Right ventricle myocardium inferior (tissue), 1 donor: ENCODE results near the gene UMODL1. TPM values are rescaled to one million over a fixed set of nuclear protein-coding genes. Genes with fewer than 3 reads are reported as not detected.
"Not testable (repeated sequence)": the region's sequence is repeated elsewhere in the genome, so short reads cannot be mapped to it uniquely, and the experiment has no call there.

Experiments used
- ATAC-seq: fragments of 200-7000 bp; cut with Tn5 transposase; one replicate; pipeline ENCODE4 v1.9.1; 2020; ENCODE audit warnings: mild to moderate bottlenecking, moderate library complexity
- DNase-seq: peaks from one replicate; pipeline ENCODE4 v3.0.0; 2021; ENCODE audit errors: missing footprints
- intact Hi-C: fragments of 100-400 bp; cut with DNase I; formaldehyde crosslinking; loops from one replicate; pipeline ENCODE4 v1.11.0; 2022
- total RNA-seq: library from RNA; stranded (reverse); fragmentation: NEBNext Ultra II Directional; extraction: Animal tissue kit (Norgen Biotek cat#: 25700); gene quantifications from one replicate; pipeline ENCODE4 v1.2.1, GENCODE V29; 2021
- donor health status: DM: no; HTN: yes; CAD: no; lungs with severe emphysema.

Gene UMODL1
- total RNA-seq, 1 donor from 2014 or later, result not detected

DNA sequence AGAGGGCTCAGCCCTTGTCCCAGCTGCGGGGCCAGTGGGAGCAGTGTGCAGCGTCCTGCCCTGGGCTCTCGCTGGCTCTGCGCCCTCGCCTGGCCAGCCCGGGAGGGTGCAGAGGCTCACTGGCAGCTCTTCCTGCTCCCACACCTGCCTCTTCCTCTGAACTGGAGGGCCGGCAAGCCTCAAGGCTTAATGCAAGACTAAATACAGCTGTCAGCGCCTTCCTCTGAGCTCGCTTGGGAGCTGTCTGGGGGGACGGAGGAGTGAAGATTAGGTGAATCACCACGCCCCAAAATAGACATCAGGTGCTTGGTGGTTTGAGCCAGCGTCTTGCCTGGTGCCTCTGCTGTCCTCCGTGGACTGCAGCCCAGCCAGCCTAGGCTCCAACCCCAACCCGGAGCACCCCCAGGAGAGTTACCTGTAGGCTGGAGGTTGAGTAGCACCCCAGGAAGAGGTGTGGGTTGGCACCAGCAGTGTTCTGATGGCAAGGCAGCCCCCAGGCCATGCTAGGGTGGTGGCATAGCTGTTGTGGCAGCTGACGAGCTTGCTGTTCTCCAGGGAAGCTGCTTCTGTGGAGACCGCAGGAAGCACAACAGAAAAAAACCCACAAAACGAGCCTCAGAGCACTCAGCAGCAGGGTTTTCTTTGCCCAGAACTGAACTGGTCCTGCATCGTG lies 36.9 kb downstream of the UMODL1 start:
- intact Hi-C loops, result loop anchor here (5.0 kb wide), 1 partner anchor 231 kb away; the partner anchor contains the start of gene PRDM15
- DNase-seq (peak; percentile 78), ATAC-seq (peak; percentile 86)

- intact Hi-C loops, result loop anchor here (5.0 kb wide), 1 partner anchor 231 kb away; the partner anchor contains the start of gene PRDM15
- ATAC-seq (no peak), DNase-seq (no peak)
Observed at GRCh38 chr21:42108554-42109340, 37.6 kb downstream of the UMODL1 start.

GRCh38 chr21:42109473-42109872 lies 38.4 kb downstream of the UMODL1 start:
- ATAC-seq (no peak), DNase-seq (no peak)
- intact Hi-C loops, result loop anchor here (5.0 kb wide), 1 partner anchor 232 kb away; the partner anchor contains the start of gene PRDM15

- ATAC-seq (no peak), DNase-seq (no peak)
- intact Hi-C loops, result loop anchor here (5.0 to 10.0 kb wide), 2 partner anchors 175 to 233 kb away; partner anchors contain the start of gene PRDM15
Observed at GRCh38 chr21:42109873-42110525, 38.9 kb downstream of the UMODL1 start.

DNA sequence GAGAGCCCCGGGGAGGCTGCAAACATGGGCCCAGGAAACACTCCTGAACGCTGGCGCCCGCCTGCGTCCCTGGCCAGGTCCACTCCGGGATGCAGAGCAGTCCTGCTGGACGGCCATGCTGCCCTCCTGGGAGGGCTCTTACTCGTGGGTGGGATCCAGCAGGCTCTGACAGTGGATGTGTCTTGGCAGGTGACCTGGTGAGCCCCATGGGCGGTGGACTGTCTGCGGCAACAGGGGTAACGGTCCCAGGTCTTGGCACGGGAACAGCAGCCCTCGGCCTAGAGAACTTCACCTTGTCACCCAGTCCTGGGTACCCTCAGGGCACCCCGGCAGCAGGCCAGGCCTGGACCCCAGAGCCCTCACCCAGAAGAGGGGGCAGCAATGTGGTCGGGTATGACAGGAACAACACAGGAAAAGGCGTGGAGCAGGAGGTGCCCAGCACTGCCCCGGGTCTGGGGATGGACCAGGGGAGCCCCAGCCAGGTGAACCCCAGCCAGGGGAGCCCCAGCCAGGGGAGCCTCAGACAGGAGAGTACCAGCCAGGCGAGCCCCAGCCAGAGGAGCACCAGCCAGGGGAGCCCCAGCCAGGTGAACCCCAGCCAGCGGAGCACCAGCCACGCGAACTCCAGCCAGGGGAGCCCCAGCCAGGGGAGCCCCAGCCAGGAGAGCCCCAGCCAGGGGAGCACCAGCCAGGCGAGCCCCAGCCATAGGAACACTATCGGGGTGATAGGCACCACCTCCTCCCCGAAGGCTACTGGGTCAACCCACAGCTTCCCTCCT lies 39.8 kb downstream of the UMODL1 start:
- intact Hi-C loops, result loop anchor here (10.0 kb wide), 1 partner anchor 176 kb away; no protein-coding TSS in a partner anchor
- ATAC-seq, result no peak
- no peak for DNase-seq

DNA sequence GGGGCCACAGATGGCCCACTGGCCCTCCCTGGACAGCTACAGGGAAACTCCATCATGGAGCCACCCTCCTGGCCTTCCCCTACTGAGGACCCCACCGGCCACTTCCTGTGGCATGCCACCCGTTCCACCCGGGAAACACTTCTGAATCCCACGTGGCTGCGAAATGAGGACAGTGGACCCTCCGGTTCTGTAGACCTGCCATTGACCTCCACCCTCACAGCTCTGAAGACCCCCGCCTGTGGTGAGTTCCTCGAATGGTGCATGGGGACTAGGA lies 40.3 kb downstream of the UMODL1 start:
- intact Hi-C loops, result loop anchor here (10.0 kb wide), 1 partner anchor 177 kb away; no protein-coding TSS in a partner anchor
- DNase-seq (no peak), ATAC-seq (no peak)

- DNase-seq (no peak), ATAC-seq (no peak)
- intact Hi-C loops, result loop anchor here (10.0 kb wide), 1 partner anchor 177 kb away; no protein-coding TSS in a partner anchor
Observed at GRCh38 chr21:42111811-42112210, 40.7 kb downstream of the UMODL1 start.

- no peak for ATAC-seq
- no peak for DNase-seq
- intact Hi-C loops, result loop anchor here (10.0 kb wide), 1 partner anchor 177 kb away; no protein-coding TSS in a partner anchor
Observed at GRCh38 chr21:42112238-42112637, 41.1 kb downstream of the UMODL1 start.

DNA sequence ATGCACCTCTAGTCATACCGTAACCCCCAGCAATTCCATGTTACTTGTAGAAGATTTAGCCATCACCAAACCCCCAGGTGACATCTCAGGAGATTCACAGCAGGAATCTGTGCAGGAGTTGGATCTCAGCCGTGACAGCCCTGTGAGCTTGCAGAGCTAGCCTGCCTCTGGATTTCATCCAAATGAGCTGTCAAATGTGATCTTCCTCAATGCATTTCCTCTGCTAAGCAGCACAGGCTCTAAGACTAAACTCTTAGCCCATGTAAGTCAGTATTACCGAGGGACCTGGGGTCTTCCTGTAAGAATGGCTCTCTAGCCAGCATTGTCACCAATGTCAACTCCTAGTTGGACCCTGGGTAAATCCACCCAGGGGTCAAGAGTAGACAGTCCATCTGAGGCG lies 41.7 kb downstream of the UMODL1 start:
- ATAC-seq, result no peak
- no peak for DNase-seq

DNA sequence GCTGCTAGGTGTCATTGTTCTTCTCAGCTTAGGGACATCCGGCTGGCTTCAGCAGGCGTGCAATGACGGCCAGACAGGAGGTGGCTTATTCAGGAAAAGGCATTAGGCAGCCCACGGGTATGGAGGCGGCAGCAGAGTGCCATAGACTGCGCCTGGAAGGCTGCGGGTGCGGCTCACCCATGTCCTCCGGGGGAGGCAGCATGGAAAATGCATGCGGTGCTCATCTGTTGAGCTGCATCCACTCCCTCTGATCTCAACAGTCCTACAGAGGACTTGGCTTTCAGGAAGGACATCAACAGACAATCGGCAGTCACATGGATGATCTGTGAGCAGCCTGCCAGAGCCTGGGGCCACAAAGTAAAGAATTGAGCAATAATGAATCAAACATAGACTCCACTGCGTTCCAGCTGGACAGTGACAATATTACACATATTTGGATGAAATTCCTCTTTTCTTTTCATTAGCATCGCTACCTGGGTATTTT lies 42.9 kb downstream of the UMODL1 start:
- DNase-seq, result no peak
- intact Hi-C loops, result loop anchor here (1.0 to 10.0 kb wide), 2 partner anchors 105 to 179 kb away; no protein-coding TSS in a partner anchor
- no peak for ATAC-seq

More for the DNA sequence above, 41.7 kb downstream of the UMODL1 start:
- intact Hi-C loops, result loop anchor here (10.0 kb wide), 1 partner anchor 178 kb away; no protein-coding TSS in a partner anchor

GRCh38 chr21:42114646-42115045 lies 43.5 kb downstream of the UMODL1 start:
- intact Hi-C loops, result loop anchor here (1.0 to 10.0 kb wide), 3 partner anchors 105 to 502 kb away; no protein-coding TSS in a partner anchor
- ATAC-seq, result no peak
- DNase-seq, result no peak

DNA sequence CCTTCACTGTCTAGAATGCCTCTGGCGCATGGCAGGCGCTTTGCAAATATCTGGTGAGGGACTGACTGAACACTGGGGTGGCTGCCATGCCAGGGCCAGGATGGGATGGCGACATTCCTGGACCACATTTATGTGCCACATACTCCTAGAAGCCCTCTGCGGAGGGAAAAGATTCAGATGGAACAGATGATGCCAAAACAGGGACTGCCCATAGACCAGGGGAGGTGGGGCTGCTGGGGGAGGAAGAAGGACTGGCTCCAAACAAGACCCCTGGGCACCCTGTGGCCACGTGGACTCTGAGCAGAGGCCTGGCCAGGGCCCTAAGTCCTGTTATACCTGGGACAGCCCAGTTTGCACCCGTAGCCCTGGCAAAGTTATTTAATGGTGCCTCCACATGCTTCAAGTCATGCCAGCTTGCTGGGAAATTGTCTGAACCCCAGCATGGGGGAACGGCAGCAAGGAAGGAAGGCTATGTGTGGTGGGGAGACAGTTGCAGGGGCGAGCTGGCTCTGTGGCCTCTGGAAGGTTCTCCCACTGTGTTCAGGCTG lies 44.1 kb downstream of the UMODL1 start:
- no peak for DNase-seq
- ATAC-seq, result no peak
- intact Hi-C loops, result loop anchor here (5.0 to 10.0 kb wide), 2 partner anchors 180 to 503 kb away; no protein-coding TSS in a partner anchor

DNA sequence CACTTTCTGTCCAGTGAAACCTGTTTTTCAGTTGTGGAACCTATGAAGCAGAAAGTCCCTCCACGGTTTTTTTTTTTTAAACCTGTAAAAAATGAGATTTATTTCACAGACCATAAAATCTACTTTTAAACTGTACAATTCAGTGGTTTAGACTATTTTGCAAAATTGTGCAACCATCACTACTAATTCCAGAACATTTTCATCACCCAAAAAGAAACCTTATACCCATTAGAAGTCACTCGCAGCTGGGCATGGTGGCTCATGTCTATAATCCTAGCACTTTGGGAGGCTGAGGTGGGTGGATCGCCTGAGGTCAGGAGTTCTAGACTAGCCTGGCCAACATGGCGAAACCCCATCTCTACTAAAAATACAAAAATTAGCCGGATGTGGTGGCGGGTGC lies 45.4 kb downstream of the UMODL1 start:
- not testable (repeated sequence) for ATAC-seq, DNase-seq
- intact Hi-C loops, result loop anchor here (5.0 to 10.0 kb wide), 2 partner anchors 182 to 504 kb away; no protein-coding TSS in a partner anchor

DNA sequence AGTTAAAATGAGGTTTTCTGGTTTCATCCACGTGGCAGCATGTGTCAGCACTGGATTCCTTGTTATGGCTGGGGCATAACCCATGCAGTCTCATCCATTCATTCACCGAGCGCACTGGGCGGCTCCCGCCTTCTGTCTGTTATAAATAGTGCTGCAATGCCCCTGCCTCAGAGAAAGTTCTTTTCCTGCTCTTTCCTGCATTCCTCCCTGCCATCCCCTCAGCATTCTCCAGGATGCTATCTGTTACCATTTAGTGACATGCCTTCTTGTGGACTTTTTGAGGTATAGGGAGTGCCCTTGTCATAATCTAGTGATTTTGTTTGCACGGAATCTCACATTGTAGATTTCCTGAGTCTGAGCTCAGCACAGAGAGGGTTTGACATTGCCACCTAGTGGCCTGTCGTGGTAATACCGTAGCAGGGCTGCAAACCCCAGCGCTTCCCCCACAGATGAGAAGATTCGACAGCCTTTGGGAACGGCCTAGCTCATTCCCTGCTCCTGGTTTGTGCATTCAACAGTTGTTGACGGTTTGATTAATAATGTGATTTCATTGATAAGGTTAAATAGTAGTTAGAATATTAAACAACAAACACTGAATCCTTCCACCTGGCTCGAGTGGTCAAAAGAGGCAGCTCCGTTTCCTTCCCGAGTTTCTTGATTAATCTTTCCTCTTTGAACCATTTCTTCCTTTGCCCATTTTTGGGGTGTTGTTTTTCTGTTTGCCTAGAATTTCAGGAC lies 46.3 kb downstream of the UMODL1 start:
- DNase-seq (peak; percentile 82), ATAC-seq (peak; percentile 82)
- intact Hi-C loops, result loop anchor here (1.0 to 10.0 kb wide), 3 partner anchors 183 to 505 kb away; no protein-coding TSS in a partner anchor

DNA sequence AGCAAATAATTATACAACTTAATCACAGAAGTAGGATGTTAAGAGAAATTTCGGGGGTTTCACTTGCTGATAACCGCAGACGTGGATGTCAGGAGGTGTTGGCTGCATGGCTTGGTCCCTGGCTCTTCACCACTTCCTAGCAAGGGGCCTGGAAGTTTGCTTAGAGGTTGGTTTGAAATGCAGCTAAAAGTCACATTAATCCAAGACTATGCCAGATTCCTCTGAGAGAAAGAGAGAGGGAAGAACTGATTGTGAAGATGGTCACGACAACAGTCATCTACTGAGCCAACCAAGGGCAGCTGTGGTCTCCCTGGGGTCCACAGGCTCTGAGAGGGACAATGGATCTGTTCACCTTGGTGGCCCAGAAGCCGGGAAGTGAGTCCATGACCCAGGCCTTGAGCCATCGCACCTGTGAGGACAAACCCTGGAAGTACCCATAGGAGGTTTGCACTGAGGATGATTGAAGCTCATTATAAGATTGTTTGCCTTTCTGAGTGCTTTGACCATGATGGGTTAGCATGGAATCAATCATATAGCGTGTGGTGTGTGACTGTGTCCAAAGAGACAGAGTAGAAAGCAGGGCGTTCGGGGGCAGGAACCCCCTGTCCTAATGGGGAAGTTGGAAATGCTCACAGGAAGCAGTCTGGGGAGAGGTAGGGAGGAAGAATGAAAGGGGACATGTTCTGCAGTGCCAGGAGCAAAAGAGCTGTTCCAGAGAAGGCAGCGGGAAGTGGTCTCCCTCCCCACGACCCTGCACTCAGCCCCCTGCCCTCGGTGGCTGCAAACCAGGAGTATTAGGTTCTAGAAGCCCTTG lies 47.1 kb downstream of the UMODL1 start:
- DNase-seq, result no peak
- intact Hi-C loops, result loop anchor here (1.0 to 10.0 kb wide), 3 partner anchors 183 to 506 kb away; no protein-coding TSS in a partner anchor
- no peak for ATAC-seq

DNA sequence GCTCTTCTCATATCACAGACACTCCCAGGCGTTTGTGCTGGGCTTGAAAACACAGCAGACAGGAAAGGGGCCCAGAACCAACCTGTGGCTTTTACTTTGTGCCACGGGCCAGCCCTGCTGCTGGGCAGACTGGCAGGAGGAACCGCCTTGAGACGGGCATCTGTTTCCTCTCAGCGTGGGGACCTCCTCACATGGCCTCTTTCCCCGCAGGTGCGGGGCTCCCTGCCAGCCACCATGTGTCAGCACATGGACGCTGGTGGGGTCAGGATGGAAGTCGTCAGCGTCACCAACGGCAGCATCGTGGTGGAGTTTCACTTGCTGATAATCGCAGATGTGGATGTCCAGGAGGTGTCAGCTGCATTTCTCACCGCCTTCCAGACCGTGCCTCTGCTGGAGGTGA lies 47.8 kb downstream of the UMODL1 start:
- intact Hi-C loops, result loop anchor here (5.0 to 10.0 kb wide), 2 partner anchors 184 to 507 kb away; no protein-coding TSS in a partner anchor
- ATAC-seq, result no peak
- DNase-seq, result no peak
